Measurements from ENCODE around the gene CRYBA4.
"Not testable (repeated sequence)": the region's sequence is repeated elsewhere in the genome, so short reads cannot be mapped to it uniquely, and the experiment has no call there.

The CRYBA4 gene

DNA sequence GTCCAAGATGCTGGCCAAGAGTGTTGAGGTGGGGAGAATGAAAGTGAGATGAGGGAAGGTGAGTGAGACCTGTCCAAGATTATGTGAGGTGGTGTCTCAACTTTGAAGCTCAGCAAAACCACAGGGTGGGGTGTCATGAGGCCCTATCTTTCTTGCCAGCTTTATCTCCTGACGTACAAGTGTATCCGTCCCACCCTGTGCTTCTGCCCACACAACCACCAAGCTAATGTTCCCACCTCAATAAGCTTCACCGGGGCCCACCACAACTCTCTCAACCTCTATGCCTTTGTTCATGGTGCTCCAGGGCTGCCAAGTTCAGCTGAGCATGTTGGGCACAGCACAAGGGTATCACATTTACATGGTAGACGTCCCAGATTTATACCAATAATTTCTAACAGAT is 24.7 kb upstream of the CRYBA4 start:
- no peak for DNase-seq (ENCODE audit: low spot score)

GRCh38 chr22:26597480-26597879 is 24.3 kb upstream of the CRYBA4 start:
- no peak for DNase-seq (ENCODE audit: low spot score)

- DNase-seq (ENCODE audit: low spot score), result no peak
Observed at GRCh38 chr22:26599505-26599904, 22.3 kb upstream of the CRYBA4 start.

DNA sequence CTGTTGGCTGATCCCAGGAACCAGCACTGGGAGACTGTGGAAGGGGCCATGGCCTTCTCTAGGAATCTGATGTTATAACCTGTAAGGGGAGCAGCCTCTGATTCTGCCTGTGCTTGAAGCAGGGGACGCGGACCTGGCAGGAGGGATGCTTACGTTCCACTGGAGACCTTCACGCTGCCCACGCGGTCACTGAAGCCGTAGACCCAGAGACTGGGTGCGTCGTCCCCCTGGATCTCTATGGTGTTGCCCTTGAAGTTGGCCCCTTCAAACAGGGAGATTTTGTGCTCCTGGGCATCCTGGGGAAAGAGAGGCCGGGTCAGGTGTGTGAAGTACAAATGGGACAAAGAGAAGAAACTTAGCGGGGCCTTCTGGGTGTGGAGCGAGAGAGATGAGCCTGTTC is 20.0 kb upstream of the CRYBA4 start:
- no peak for DNase-seq (ENCODE audit: low spot score)

DNA sequence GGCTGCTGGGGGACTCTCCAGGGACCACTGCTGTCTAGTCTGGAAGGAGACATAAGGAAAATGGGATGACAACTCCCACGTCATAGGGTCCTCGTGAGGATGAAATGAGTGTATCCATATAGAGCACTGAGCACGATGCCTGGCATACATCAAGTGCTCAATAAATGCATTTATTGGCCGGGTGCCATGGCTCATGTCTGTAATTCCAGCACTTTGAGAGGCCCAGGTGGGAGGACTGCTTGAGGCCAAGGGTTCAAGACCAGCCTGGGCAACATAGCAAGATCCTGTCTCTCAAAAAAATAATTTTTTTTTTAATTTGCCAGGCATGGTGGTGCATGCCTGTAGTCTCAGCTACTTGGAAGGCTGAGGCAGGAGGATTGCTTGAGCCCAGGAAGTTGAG is 19.6 kb upstream of the CRYBA4 start:
- no peak for DNase-seq (ENCODE audit: low spot score)

DNA sequence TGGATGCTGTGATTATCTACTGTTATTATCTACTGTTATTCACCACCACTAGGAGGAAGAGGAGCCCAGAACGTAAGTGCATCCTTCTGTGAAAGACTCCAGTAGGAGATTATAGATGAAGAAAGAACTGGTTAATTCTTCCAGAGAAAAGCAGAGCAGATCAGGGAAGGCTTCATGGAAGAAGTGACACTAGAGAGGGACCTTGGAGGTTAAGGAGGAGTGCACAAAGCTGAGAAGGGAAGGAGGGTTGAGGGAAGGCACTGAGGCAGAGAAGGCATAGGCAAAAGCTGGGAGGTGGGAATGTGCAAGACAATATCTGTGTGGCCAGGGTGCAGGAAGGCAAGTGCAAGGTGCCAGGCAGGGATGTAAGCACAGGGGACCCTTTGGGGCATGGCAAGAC is 17.4 kb upstream of the CRYBA4 start:
- DNase-seq (ENCODE audit: low spot score), result no peak

GRCh38 chr22:26606611-26607010 is 15.2 kb upstream of the CRYBA4 start:
- peak; percentile 48 for DNase-seq (ENCODE audit: low spot score)

- DNase-seq (ENCODE audit: low spot score), result no peak
Observed at GRCh38 chr22:26608129-26608528, 13.6 kb upstream of the CRYBA4 start.

DNA sequence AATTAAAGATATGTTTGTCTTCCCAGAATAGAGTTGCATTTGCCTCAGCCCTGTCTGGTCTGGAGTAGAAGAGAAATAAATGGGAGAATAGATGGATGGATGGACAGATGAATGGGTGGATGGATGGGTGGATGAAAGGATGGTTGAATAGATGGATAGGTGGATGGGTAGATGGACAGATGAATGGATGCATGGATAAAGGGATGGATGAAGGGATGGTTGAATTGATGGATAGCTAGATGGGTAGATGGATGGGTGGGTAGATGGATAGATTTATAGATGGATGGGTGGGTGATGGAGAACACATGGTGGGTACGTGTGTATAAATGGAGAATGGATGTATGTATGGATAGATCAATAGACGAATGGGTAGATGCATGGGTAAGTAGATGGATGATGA is 12.5 kb upstream of the CRYBA4 start:
- no peak for DNase-seq (ENCODE audit: low spot score)

GRCh38 chr22:26610072-26610958 is 11.4 kb upstream of the CRYBA4 start:
- no peak for DNase-seq (ENCODE audit: low spot score)

DNA sequence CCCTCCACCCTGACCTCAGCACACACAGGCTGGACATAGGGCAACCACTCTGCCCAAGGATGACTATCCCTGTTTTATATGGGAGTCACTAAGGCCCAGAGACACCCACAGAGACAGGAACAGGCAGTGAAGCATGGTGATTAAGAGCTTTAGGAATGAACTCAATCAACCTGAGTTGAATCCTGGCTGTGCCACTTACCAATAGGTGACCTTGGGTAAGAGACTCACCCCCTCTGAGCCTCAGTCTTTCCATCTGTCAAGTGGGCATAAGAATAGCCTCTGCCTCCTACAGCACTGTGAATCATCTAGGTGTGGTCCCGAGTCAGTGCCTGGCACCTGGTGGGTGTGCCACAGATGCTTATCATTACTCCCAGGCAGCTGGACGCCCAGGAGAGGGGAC is 10.8 kb upstream of the CRYBA4 start:
- no peak for DNase-seq (ENCODE audit: low spot score)

DNA sequence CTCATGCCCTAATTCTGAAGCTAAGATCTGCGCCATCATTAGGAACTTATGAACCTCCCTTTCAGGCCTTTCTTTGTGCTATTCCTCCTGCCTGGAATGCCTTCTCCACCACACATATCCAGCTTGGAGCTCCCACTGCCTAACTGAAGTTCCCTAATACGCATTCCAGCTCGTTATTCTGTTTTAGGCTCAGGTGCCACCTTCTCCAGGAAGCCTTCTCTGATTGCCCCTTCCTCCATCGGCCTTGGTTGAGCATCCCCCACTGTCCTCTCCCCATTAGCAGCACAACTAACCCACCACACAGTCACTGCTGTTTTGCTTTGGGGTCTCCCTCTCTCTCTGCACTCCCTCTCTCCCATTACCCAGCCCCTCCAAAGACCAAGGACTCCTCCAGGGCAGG is 9.1 kb upstream of the CRYBA4 start:
- no peak for DNase-seq (ENCODE audit: low spot score)

DNA sequence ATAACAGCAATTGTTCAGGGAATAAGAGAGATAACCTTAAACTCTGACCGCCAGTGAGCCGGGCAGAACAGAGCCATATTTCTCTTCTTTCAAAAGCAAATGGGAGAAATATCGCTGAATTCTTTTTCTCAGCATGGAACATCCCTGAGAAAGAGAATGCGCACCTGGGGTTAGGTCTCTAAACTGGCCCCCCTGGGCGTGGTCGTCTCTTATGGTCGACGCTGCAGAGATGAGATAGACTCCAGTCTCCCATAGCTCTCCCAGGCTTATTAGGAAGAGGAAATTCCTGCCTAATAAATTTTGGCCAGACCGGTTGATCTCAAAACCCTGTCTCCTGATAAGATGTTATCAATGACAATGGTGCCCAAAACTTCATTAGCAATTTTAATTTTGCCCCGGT is 8.0 kb upstream of the CRYBA4 start:
- DNase-seq (ENCODE audit: low spot score), result not testable (repeated sequence)

DNA sequence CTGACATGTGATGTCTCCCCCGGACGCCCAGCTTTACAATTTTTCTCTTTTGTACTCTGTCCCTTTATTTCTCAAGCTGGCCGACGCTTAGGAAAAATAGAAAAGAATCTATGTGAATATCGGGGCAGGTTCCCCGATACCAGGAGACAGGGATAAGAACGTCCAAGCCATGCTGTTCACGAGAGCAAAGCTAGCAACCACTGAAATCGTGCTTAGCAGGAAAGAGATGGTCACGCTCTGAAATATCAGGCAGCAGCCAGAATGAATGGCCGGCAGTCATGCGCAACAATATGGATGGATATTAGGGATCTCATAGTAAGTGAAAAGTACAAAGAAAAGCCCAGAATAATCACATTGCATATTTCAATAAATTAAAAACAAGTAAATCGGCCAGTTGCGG is 7.4 kb upstream of the CRYBA4 start:
- no peak for DNase-seq (ENCODE audit: low spot score)

DNA sequence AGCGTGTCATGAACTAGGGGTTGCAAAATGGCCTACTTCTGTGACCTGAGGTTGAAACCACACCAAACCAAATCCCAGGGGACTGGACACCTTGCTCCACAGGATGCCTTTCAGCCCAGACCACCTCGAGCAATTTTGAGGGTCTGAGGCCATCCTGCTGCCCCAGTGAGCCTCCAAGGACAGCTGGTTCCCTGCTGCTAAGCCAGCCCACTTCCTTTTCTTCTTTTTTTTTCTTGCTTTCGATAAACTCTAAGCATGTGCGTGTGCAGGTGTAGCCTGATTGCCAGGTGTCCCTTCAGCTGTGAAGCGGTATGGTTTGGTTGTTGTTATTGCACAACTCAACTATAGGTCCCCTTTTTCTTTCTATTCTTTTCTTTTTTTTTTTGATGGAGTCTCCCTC is 6.6 kb upstream of the CRYBA4 start:
- DNase-seq (ENCODE audit: low spot score), result no peak

GRCh38 chr22:26615830-26616435 is 5.8 kb upstream of the CRYBA4 start:
- no peak for DNase-seq (ENCODE audit: low spot score)

- no peak for DNase-seq (ENCODE audit: low spot score)
Observed at GRCh38 chr22:26616650-26617049, 5.1 kb upstream of the CRYBA4 start.

DNA sequence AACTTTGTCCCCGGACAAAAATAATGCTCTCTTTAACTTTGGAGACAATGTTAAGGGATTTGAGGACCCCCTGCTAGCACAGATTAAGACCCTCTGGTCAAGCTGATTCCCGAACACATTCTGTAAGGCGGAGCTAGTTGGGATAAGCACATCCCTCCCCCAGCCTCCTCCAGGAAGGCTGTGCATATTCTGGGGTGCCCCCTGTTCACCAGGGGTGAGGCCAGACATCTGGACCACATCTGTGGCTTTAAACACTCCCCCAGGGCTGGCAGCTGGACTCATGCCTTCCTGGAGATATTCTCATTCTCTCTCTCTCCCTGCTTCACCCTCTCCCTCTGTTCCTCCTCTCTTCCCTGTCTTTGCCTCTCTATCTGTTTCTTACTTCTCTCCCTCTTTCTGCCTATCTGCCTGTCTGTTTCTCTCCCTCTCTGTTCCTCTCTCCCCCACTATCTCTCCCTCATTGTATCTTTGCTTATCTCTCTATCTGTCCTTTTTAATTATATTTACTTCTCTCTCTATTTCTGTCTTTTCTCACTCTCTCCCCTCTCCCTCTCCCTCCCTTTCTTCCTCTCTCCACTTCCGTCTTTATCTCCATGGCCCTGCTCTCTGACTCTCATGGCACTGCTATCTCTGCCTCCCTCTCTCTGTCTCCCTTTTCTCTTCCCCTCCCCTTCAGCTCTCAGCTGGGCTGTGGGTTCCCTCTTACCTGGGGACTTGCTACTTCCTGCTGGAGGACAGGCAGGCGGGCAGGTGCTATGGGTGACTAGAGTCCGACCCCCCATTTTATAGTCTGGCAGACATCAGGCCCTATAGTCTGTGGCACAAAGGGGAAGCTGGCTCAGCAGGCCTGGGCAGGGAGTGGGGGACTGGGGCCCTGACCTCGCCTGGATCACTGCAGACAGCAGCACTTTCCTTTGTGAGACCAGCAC is 4.2 kb upstream of the CRYBA4 start, which contains the start of gene CRYBB1:
Gene CRYBB1 (minus strand): TSS at position 757 of the 929 bp plus-strand sequence. CDS start 1,708 bp downstream, outside the sequence.
- DNase-seq (ENCODE audit: low spot score), result no peak

DNA sequence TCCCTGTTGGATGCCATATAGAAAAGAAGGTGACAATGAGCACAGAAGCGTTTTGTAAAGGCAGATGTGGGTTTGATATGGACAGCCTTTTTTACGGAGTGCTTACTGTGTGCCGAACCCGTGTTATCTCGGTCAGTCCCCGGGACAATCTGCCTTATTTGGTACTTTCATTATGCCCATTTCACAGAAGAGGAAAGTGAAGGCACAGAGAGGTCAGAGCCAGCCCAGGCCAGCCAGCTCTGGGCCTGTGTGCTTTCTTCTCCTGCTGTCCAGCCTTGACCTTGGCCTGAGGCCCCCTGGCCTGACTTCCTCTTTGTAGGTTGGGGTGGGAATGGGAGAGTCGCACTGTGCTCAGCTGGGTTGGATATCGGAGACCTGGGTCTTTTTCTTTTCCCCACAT is 3.3 kb upstream of the CRYBA4 start:
- no peak for DNase-seq (ENCODE audit: low spot score)

DNA sequence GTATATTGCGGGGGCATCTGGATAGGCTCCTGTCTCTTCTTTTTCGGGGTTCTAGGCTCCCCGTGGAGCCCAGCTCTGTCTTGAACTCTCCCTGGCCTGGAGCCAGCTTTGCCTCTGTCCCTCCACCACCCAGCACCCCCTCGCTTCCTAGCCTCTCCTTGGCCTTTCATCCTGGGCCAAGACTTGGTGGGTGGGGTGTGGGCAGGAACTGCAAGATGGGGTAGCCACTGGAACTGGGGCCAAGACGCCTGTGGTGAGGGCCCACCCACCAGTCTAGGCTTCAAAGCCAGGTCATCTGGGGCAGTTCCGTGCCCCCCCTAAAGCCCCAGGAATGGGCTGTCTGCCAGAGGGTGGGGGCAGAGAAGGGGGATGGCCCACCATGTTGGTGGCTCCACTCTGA is 2.3 kb upstream of the CRYBA4 start:
- no peak for DNase-seq (ENCODE audit: low spot score)

GRCh38 chr22:26620197-26620596 is 1.6 kb upstream of the CRYBA4 start:
- no peak for DNase-seq (ENCODE audit: low spot score)

- no peak for DNase-seq (ENCODE audit: low spot score)
Observed at GRCh38 chr22:26623984-26624383, 2.2 kb downstream of the CRYBA4 start.

DNA sequence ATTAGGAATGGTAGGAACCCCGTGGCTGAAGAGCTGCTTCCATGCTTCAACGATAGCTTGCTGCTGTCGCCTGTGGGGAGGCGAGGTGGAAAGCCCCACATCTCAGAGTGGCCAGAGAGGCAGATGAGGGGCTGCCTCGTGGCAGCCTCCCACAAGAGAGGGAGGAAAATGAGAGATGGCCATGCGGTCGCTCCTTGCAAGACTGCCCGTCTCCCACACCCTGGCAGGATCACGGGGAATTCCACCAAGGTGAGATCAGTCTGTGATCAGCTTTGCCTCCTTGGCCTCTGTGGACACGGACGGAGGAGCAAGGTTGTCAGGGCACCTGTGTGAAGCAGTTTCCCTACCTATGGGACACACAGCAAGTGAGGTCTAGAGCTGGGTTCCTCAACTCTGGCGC is 3.0 kb downstream of the CRYBA4 start:
- DNase-seq (ENCODE audit: low spot score), result no peak

Measured in COLO829 (cell line).